Measurements from ENCODE around the gene ABHD5.
"Not testable (repeated sequence)": the region's sequence is repeated elsewhere in the genome, so short reads cannot be mapped to it uniquely, and the experiment has no call there.

DNA sequence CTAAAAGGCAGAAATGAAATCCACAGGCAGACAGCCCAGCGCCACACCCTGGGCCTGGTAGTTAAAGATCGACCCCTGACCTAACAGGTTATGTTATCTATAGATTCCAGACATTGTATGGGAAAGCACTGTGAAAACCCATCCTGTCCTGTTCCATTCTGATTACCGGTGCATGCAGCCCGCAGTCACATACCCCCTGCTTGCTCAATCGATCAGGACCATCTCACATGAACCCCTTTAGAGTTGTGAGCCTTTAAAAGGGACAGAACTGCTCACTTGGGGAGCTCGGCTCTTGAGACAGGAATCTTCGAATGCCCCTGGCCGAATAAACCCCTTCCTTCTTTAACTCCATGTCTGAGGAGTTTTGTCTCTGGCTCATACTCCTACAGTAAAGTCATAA lies 12.4 kb upstream of the ABHD5 start:
- TF ChIP-seq, protein P1, sequence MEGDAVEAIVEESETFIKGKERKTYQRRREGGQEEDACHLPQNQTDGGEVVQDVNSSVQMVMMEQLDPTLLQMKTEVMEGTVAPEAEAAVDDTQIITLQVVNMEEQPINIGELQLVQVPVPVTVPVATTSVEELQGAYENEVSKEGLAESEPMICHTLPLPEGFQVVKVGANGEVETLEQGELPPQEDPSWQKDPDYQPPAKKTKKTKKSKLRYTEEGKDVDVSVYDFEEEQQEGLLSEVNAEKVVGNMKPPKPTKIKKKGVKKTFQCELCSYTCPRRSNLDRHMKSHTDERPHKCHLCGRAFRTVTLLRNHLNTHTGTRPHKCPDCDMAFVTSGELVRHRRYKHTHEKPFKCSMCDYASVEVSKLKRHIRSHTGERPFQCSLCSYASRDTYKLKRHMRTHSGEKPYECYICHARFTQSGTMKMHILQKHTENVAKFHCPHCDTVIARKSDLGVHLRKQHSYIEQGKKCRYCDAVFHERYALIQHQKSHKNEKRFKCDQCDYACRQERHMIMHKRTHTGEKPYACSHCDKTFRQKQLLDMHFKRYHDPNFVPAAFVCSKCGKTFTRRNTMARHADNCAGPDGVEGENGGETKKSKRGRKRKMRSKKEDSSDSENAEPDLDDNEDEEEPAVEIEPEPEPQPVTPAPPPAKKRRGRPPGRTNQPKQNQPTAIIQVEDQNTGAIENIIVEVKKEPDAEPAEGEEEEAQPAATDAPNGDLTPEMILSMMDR (conservative IDR thresholded peaks at IDR 0.05; ENCODE audit: low read depth, low read length), result not testable (repeated sequence)
- not testable (repeated sequence) for TF ChIP-seq EZH2 (IDR thresholded peaks at IDR 0.05; ENCODE audit: low read length, unreplicated experiment)
